CD1c-positive myeloid dendritic cell (primary cell): ENCODE results near the gene ZCCHC13.
A peak's percentile ranks its signal among the peaks of the same experiment; 100 is the strongest.
"Not testable (repeated sequence)": the region's sequence is repeated elsewhere in the genome, so short reads cannot be mapped to it uniquely, and the experiment has no call there.

ENCODE experiments used
- DNase-seq: peaks from one replicate; pipeline ENCODE4 v3.0.0-alpha.2; 2016; ENCODE audit errors: extremely low spot score

The ZCCHC13 gene

DNA sequence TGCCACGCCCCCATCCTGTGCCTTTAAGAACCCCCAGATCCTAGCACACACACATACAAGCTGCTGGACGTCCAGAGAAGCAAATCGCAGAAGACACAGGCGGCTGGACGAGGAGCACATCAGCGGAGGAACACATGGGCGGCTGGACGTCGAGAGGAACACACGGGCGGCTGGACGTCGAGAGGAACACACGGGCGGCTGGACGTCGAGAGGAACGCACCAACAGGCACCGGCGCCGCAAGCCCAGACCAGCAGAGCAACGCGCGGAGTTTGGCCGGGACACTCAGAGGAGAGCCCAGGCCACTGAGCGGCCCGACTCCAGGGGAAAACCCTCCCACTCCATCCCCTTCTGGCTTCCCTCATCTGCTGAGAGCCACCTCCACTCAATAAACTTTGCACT is 17.2 kb downstream of the ZCCHC13 start:
- no peak for DNase-seq

DNA sequence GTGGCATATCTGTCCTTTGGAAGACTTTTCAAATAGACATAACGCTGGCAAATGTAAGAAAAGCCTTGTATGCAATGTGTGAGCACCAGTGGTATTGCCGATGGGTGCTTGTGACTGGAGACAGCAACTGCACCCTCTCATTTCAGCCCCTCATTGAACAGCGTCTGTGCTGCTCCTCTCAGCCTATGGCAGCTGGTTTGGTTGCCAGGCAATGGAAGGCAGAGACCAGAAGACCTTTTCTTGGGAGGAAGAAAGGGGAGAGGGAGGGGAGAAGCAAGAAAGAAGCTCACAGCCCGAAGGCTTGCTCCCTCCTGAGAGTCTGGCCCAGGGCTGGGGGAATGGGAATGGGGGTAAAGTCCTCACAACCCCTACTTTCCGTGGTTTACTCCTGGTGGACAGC is 20.2 kb downstream of the ZCCHC13 start:
- no peak for DNase-seq

DNA sequence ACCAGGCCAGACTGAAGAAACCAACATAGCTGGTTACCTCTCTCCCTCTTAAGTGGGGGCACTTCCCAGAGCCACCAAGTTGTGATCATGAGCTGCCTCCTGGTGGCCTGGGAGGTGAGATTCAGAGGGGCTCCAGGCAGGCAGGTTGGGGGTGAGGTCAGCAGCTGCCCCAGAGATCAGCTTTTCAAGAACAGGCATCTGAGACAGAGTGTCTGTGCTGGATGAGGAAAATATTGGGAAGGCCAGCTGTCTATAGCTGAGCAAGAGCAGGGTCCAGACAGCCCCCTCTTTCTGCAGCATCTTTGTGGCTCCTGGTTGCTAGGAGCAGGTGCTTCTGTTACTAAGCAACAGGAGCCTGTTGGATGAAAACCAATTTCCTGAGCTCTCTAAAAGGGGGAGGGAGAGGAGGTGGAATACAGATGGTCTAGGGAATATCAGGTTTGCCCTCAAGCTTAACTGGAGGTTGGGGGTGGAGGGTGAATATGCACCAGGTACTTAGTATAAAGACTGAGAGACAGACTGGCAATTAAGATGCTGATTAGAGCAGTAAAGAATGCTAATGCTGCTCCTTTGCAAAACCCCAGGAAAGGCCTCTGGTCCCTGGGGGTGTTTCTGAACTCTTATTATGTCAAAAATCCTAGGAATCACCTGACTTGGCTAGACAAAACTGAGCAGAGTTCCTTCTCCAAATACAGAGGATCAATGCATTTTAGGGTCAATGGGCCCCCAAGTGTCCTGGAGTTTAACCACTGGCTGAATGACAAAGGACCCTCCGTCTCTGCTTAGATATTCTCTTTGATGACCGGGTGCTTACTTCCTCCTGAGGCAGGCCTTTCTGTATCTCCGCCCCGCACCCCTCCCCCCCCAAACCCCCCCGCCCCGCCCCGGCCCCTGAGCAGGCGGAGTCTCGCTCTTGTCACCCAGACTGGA is 21.4 kb downstream of the ZCCHC13 start:
- no peak for DNase-seq

DNA sequence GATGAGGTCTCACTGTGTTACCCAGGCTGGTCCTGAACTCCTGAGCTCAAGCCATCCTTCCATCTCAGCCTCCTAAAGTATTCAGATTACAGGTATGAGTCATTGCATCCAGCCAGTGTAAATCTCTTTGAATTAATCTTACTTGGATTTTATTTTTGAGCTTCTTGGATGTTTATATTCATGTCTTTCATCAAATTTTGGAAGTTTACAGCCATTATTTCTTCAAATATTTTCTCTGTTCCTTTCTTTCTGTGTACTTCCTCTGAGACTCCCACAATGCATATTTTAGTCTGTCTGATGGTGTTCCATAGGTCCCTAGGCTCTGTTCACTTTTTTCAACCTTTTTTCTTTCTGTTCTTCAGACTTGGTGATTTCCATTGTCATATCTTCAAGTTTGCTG is 34.9 kb downstream of the ZCCHC13 start:
- no peak for DNase-seq

DNA sequence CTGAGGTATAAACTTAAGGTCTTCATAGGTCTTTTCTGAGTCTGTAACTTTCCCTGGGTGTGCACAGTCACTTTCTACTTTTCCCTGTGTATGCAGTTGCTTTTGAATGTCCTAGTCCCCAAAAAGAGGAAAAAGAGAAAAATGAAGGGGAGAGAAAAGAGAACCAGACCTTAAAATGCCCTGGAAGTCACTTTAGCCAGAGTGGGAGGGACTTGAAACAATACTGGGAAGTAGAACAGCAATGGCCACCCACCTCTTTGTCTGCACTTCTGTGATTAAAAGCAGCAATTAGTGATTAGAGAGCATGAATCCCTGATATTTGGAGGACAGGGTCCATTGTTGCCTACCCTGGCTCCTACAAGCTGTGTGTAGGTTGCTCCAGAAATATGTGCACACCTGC is 36.1 kb downstream of the ZCCHC13 start:
- peak; percentile 46 for DNase-seq

DNA sequence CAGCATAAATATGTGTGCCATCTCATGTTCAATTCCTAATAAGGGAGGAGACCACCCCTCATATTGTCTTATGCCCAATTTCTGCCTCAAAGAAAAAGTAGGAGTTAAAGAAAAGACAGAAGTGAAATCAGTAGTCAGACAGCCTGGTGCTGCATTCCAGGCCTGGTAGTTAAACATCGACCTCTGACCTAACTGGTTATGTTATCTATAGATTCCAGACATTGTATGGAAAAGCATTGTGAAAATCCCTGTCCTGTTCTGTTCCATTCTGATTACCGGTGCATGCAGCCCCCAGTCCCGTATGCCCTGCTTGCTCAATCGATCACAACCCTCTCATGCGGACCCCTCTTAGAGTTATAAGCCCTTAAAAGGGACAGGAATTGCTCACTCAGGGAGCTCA is 38.2 kb downstream of the ZCCHC13 start:
- not testable (repeated sequence) for DNase-seq

DNA sequence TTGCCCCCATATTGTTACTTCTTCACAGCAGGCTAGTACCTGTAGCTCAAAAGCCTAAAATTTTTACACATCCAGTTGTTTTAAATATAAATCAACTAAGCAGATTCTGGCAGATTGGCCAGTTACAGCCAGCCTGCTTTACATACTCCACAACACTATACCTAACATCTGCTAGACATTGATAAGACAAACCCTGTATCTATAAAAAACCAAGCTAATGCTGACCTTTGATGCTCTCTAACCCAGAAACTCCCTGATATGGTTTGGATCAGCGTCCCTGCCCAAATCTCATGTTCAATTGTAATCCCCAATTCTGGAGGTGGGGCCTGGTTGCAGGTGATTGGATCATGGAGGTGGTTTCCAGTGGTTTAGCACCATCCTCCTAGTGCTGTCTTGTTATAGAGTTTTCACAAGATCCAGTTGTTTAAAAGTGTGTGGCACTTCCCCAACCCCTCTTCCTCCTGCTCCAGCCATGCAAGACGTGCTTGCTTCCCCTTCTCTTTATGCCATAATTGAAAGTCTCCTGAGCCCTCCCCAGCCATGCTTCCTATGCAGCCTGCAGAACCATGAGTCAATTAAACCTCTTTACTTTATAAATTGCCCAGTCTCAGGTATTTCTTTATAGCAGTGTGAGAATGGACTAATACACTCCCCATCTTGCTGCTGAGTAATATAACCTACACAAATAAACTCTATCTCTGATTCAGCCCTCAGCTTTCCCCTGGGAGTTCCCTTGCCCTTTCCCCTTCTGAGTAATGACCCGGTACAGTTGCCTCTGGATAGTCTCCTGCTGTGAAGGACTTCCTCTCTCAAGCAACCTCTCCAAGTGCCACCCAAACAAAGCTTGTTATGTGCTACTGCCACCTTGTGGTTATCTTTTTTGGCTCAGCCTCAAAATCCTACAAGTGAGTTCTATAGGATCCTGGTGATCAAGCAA is 39.6 kb downstream of the ZCCHC13 start:
- peak; percentile 86 for DNase-seq

DNA sequence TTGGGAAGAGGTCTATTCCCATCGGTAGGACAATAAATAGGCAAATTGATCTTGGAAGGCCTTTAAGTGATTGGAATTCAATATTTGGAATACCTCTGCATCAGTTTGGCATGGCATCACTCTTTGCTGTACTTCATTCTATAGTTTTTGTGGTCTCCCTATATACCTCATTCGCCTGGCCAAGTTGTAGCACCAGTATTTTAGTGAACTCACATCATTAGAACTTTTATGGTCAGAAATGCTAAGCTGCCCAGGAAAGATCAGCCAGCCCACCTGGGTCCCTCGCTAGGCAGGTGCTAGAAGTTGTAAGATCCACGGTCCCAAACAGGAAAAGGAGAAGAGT is 40.3 kb downstream of the ZCCHC13 start:
- DNase-seq = no peak

DNA sequence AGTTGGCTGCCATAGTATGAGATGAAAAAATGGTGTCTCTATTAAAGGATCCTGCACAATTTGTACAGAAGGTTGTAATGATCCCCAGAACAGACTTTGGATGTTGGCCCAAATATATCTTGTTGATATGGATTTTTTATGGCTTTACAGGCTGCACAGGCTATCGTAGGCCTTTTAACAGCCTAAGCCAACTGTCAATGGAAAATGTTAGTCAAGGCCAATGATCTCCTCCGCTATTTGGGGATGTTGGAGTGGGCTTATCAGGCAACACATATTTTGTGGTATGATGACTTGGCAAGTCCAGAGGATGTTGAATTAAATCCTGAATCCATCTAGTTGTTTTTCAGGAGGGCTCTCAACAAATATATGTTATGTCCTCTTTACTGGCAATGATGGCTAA is 42.1 kb downstream of the ZCCHC13 start:
- no peak for DNase-seq

DNA sequence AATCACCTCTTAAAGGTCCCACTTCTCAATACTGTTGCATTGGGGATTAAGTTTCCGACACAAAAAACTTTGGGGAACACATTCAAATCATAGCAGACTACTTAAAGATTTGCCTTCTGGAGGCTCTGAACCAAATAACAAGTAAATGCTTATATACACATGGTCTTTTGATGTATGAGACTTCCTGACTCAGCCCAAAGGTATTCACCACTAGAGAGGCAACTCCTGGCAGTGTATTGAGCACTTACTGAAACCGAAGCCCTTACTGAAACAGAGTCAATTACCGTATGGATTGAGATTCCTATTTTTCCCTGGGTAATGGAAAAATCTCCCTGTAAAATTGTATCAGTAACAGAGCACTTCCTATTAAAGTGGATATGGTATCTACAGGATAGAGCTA is 45.4 kb downstream of the ZCCHC13 start:
- DNase-seq = no peak

DNA sequence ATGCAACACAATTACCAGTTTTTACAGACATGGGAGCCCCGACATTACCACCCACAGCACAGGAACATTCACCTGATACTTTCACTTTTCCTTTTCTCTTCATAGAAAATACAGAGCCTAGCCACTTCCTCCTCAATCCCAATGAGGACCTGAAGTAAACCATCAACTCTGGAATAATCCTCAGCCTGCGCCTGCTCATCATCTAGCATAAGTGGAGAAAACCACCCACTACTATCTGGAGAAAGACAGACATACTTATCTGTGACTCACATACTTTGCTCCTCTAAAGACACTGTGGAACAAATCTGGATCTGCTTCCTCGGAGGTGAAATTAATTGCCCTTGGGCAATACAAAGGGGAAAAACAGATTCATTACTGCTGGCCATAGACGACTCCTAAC is 47.8 kb downstream of the ZCCHC13 start:
- no peak for DNase-seq

DNA sequence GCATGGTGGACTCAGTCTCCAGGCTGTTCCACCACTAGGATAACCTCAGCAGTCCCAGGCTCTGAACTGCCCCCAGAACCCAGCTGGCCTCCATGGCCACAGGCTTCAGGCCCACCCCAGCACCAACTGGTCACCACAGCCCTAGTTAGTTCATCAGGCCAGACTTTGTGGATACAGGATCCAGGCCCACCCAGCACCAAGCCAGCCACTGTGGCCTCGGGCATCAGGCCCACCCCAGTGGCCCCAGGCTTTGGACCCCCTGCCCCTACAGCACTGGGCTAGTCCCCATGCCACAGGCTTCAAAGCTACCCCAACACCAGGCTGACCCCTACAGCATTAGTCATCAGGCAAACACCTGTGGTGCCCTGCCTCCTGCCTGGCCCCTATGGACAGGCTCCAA is 50.0 kb downstream of the ZCCHC13 start:
- DNase-seq = no peak
